IMR-90 (cell line): ENCODE measurements around the gene ASPG. TPM values are rescaled to one million over a fixed set of nuclear protein-coding genes. Genes with fewer than 3 reads are reported as not detected.

Source experiments
- microRNA-seq, 2 experiments: library from miRNA; stranded (forward) in 1 of 2; unstranded in 1 of 2; fragments of 10-50 nt in 1 of 2; fragments of <30 nt in 1 of 2; gene quantifications in 1 of 2; microRNA quantifications in 1 of 2; one replicate each; pipeline versions ENCODE3 to v1.1.0; 2013 to 2020; ENCODE audit not compliant: insufficient read depth in 1 of 2, insufficient read length in 1 of 2, unreplicated experiment in 1 of 2
- polyA plus RNA-seq, 3 experiments: library from polyadenylated mRNA; depleted of rRNA; stranded (reverse); fragments of >200 nt; gene quantifications; 2 replicates each; pipeline ENCODE4 v1.2.3, GENCODE V29; 2012; ENCODE audit warnings: low replicate concordance in 1 of 3
- small RNA-seq, 5 experiments: library from RNA; depleted of rRNA; stranded (forward); fragments of <200 nt; gene quantifications; one replicate each; pipeline ENCODE3, GENCODE V24; 2012
- total RNA-seq: library from RNA; depleted of rRNA; stranded (reverse); fragments of >200 nt; gene quantifications from 2 replicates; pipeline ENCODE4 v1.2.3, GENCODE V29; 2012; rRNA removed

The ASPG gene
- total and polyA plus RNA-seq, 2 of the 4 experiments (the other 2 are of a cell fraction), result not detected

Small RNA genes within 50 kb of the gene (microRNA-seq; reads per million reads assigned to microRNA genes)
- gene MIR203A (ENCODE audit: insufficient read depth in 1 of 2, insufficient read length in 1 of 2, unreplicated experiment in 1 of 2), result 0 to 24.8 reads per million in 2 experiments
- gene MIR203B (ENCODE audit: unreplicated experiment), result not detected

Small RNA genes within 50 kb of the gene (small RNA-seq; reads per million reads assigned to genes)
- 0 to 14.5 (median 2.1) reads per million in 5 experiments for gene MIR203A

Other genes starting within 250 kb of the ASPG start
- 1.6 and 2.2 TPM in 2 replicates for gene PPP1R13B, start 238.1 kb upstream of the ASPG start, total RNA-seq
- gene PPP1R13B, start 238.1 kb upstream of the ASPG start, polyA plus RNA-seq (2012; rRNA removed), result 2.8 and 3.7 TPM in 2 replicates
- gene TDRD9, start 157.2 kb upstream of the ASPG start, total RNA-seq, result under 0.01 and 0.18 TPM in 2 replicates
- 0.07 and 0.09 TPM in 2 replicates for gene TDRD9, start 157.2 kb upstream of the ASPG start, polyA plus RNA-seq (2012; rRNA removed)
- not detected in 2 replicates for gene RD3L, start 143.2 kb upstream of the ASPG start, total RNA-seq
- gene RD3L, start 143.2 kb upstream of the ASPG start, polyA plus RNA-seq (2012; rRNA removed), result not detected in 2 replicates
- gene KIF26A, start 52.9 kb downstream of the ASPG start, total RNA-seq, result not detected in 2 replicates
- 0.03 TPM in 1 of 2 replicates, not detected in the other for gene KIF26A, start 52.9 kb downstream of the ASPG start, polyA plus RNA-seq (2012; rRNA removed)